ENCODE results near the gene GPR39. TPM values are rescaled to one million over a fixed set of nuclear protein-coding genes. Genes with fewer than 3 reads are reported as not detected.

The GPR39 gene
- total and polyA plus RNA-seq, 8 donors, result 0.87 to 16.0 (median 5.5) TPM; not detected in 1

- 83 to 93% (median 89%) methylated on average over 2 of the region's 2 CpGs for WGBS, 5 donors
- Histone ChIP-seq H3K9me3 (no peaks in the 10 kb centered on the region), H3K36me3 (no peaks in the 10 kb centered on the region), H3K27me3 (peaks cover 0 to 10% (median 0%) of the 10 kb centered on the region in 3 donors), H3K27ac (no peak overlapping the region), H3K4me1 (no peaks in the 10 kb centered on the region), H3K4me3 (no peak overlapping the region)
- DNase-seq, result no peak
- TF ChIP-seq POLR2AphosphoS5 (IDR thresholded peaks at IDR 0.05), result no peak
- TF ChIP-seq, protein P1, sequence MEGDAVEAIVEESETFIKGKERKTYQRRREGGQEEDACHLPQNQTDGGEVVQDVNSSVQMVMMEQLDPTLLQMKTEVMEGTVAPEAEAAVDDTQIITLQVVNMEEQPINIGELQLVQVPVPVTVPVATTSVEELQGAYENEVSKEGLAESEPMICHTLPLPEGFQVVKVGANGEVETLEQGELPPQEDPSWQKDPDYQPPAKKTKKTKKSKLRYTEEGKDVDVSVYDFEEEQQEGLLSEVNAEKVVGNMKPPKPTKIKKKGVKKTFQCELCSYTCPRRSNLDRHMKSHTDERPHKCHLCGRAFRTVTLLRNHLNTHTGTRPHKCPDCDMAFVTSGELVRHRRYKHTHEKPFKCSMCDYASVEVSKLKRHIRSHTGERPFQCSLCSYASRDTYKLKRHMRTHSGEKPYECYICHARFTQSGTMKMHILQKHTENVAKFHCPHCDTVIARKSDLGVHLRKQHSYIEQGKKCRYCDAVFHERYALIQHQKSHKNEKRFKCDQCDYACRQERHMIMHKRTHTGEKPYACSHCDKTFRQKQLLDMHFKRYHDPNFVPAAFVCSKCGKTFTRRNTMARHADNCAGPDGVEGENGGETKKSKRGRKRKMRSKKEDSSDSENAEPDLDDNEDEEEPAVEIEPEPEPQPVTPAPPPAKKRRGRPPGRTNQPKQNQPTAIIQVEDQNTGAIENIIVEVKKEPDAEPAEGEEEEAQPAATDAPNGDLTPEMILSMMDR (IDR thresholded peaks at IDR 0.05), result no peak
- no peak for TF ChIP-seq POLR2A (IDR thresholded peaks at IDR 0.05)
- no peak for TF ChIP-seq EP300 (IDR thresholded peaks at IDR 0.05)
- intact Hi-C loops (cut with DNase I; ENCODE audit: low total_unique reads), result no loop called here
Observed at GRCh38 chr2:132678483-132678882, 261.9 kb downstream of the GPR39 start.

GRCh38 chr2:132680544-132680943 lies 263.9 kb downstream of the GPR39 start:
- no peaks in the 10 kb centered on the region for H3K4me1 ChIP-seq
- TF ChIP-seq POLR2A (IDR thresholded peaks at IDR 0.05) (no peak), EP300 (IDR thresholded peaks at IDR 0.05) (no peak), POLR2AphosphoS5 (IDR thresholded peaks at IDR 0.05) (no peak)
- TF ChIP-seq, protein P1 (IDR thresholded peaks at IDR 0.05), result no peak
- H3K27me3 ChIP-seq, result peaks cover 0 to 6% (median 0%) of the 10 kb centered on the region in 3 donors
- H3K9me3 ChIP-seq, result no peaks in the 10 kb centered on the region
- H3K36me3 ChIP-seq, result no peaks in the 10 kb centered on the region
- intact Hi-C loops (cut with DNase I; ENCODE audit: low total_unique reads), result no loop called here
- 61 to 71% (median 66%) methylated on average over 3 of the region's 3 CpGs for WGBS, 5 donors
- H3K27ac ChIP-seq, result no peak overlapping the region
- no peak for DNase-seq
- no peak overlapping the region for H3K4me3 ChIP-seq

GRCh38 chr2:132681766-132682165 lies 265.2 kb downstream of the GPR39 start:
- DNase-seq, result no peak
- TF ChIP-seq POLR2A (IDR thresholded peaks at IDR 0.05) (no peak), POLR2AphosphoS5 (IDR thresholded peaks at IDR 0.05) (no peak), EP300 (IDR thresholded peaks at IDR 0.05) (no peak)
- TF ChIP-seq, protein P1 (IDR thresholded peaks at IDR 0.05), result no peak
- Histone ChIP-seq H3K27me3 (peaks cover 0 to 6% (median 0%) of the 10 kb centered on the region in 3 donors), H3K4me3 (no peak overlapping the region), H3K4me1 (no peaks in the 10 kb centered on the region), H3K27ac (no peak overlapping the region), H3K36me3 (no peaks in the 10 kb centered on the region), H3K9me3 (no peaks in the 10 kb centered on the region)
- 92 to 100% (median 96%) methylated on average over 1 of the region's 1 CpG for WGBS, 5 donors
- intact Hi-C loops (cut with DNase I; ENCODE audit: low total_unique reads), result no loop called here

- TF ChIP-seq EP300 (IDR thresholded peaks at IDR 0.05) (no peak), POLR2A (IDR thresholded peaks at IDR 0.05) (no peak), POLR2AphosphoS5 (IDR thresholded peaks at IDR 0.05) (no peak)
- TF ChIP-seq, protein P1 (IDR thresholded peaks at IDR 0.05), result no peak
- no peak overlapping the region for H3K27ac ChIP-seq
- H3K9me3 ChIP-seq, result no peaks in the 10 kb centered on the region
- intact Hi-C loops (cut with DNase I; ENCODE audit: low total_unique reads), result no loop called here
- H3K27me3 ChIP-seq, result no peaks in the 10 kb centered on the region
- DNase-seq, result no peak
- H3K4me1 ChIP-seq, result no peaks in the 10 kb centered on the region
- 36 to 69% (median 41%) methylated on average over 1 of the region's 1 CpG for WGBS, 5 donors
- H3K4me3 ChIP-seq, result no peak overlapping the region
- H3K36me3 ChIP-seq, result no peaks in the 10 kb centered on the region
Observed at GRCh38 chr2:132690664-132691303, 274.2 kb downstream of the GPR39 start.
